ENCODE data around the gene SCUBE1.

SCUBE1 gene

DNA sequence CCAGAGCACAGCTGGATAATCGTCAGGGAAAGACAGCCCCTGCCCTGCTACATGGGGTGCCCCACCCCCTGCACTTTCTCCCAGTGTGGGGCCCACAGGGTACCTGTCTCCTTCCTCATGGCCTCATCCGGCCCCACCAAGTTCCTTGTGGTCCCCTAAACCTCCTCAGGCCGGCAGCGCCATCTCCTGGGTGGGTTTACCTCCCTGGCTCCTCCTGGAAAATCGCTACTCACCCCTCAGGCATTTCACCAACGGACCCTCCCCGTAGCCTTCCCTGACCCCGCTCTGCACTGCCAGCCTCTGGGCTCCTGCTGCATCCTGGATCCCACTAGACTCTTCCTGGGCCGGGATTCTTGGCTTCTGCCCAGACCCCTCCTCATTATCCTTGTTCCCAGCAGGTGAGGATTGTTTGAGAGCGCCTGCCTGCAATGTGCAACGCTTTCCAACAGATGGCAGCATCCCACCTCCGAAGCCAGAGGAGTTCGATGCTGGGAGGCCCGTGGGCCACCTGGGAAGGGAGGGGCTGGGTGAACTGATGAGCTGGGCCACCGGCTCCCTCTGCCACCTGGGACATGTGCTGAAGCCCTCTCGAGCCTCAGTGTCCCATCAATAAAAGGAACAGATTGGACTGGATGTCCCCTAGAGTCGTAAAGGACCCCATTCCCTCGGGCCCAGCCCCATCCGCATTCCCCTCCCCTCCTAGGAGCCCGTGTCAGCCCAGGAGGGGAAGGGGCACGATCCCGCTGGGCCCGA, 112.0 kb downstream of the SCUBE1 start:
- peak overlapping the region; percentile 44 for H3K9ac ChIP-seq (ENCODE audit: insufficient read length, low read depth)
- TF ChIP-seq SUZ12 (IDR thresholded peaks at IDR 0.05; ENCODE audit: extremely low read depth, insufficient read depth, insufficient read length) (no peak), ZNF274 (IDR thresholded peaks at IDR 0.05; ENCODE audit: low read depth, low read length) (no peak), YY1 (IDR thresholded peaks at IDR 0.05; ENCODE audit: insufficient read depth, insufficient read length) (no peak)
- no peak overlapping the region for H3K4me3 ChIP-seq (ENCODE audit: insufficient read length, low read depth)
- peak; percentile 55 for DNase-seq (ENCODE audit: low read depth, low spot score)
- no peaks in the 10 kb centered on the region for H3K27me3 ChIP-seq (ENCODE audit: insufficient read depth, insufficient read length)
- H3K9me3 ChIP-seq (ENCODE audit: insufficient read depth, low read length): no peaks in the 10 kb centered on the region
- peaks cover 18% of the 10 kb centered on the region for H3K4me1 ChIP-seq (ENCODE audit: insufficient read depth, insufficient read length)
- H3K36me3 ChIP-seq (ENCODE audit: insufficient read depth, insufficient read length, low read length): no peaks in the 10 kb centered on the region

DNA sequence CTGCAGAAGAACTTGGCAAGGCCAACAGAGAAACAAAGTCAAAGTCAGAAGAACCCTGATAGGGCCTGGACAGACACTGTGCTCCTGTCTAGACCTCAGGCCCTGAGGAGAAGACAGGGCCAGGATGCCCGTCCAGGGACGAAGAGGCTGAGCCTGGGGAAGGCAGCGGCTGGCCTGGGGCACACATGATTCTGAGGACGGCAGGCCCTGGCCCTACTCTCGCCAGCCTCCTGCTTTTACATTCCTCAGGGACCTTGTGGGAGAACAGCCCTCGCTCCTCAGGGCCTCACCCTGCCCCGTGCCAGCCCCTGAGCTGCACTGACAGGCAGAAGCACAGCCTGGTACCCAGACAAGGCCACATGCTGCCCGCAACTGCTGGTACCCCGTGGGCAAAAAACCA, 112.6 kb downstream of the SCUBE1 start:
- Histone ChIP-seq H3K9me3 (ENCODE audit: insufficient read depth, low read length) (no peaks in the 10 kb centered on the region), H3K4me1 (ENCODE audit: insufficient read depth, insufficient read length) (peaks cover 19% of the 10 kb centered on the region), H3K4me3 (ENCODE audit: insufficient read length, low read depth) (no peak overlapping the region), H3K36me3 (ENCODE audit: insufficient read depth, insufficient read length, low read length) (no peaks in the 10 kb centered on the region), H3K9ac (ENCODE audit: insufficient read length, low read depth) (no peak overlapping the region), H3K27me3 (ENCODE audit: insufficient read depth, insufficient read length) (no peaks in the 10 kb centered on the region)
- DNase-seq (ENCODE audit: low read depth, low spot score): no peak
- TF ChIP-seq SUZ12 (IDR thresholded peaks at IDR 0.05; ENCODE audit: extremely low read depth, insufficient read depth, insufficient read length) (no peak), YY1 (IDR thresholded peaks at IDR 0.05; ENCODE audit: insufficient read depth, insufficient read length) (no peak), ZNF274 (IDR thresholded peaks at IDR 0.05; ENCODE audit: low read depth, low read length) (no peak)

DNA sequence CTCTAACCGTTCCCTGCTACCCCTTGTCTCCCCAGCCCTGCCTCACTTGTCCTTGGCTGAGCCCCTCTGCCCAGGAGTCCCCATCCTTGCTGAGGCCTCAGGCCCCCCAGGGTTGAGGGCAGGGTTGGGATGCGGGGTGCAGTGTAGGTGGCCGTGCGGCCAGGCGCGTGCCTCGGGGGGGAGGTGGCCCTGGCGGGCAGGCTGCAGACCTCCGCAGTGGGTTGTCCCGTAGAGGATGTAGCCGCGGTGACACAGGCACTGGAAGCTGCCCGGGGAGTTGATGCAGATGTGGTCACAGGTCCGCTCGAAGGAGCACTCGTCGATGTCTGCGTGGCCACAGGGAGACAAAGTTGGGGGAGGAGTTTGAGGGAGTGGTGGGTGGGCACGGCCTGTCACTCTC, 114.3 kb downstream of the SCUBE1 start:
- Histone ChIP-seq H3K4me3 (ENCODE audit: insufficient read length, low read depth) (no peak overlapping the region), H3K9ac (ENCODE audit: insufficient read length, low read depth) (no peak overlapping the region), H3K4me1 (ENCODE audit: insufficient read depth, insufficient read length) (peaks cover 17% of the 10 kb centered on the region), H3K9me3 (ENCODE audit: insufficient read depth, low read length) (no peaks in the 10 kb centered on the region), H3K36me3 (ENCODE audit: insufficient read depth, insufficient read length, low read length) (no peaks in the 10 kb centered on the region), H3K27me3 (ENCODE audit: insufficient read depth, insufficient read length) (no peaks in the 10 kb centered on the region)
- DNase-seq (ENCODE audit: low read depth, low spot score): no peak
- no peak for TF ChIP-seq ZNF274 (IDR thresholded peaks at IDR 0.05; ENCODE audit: low read depth, low read length)
- TF ChIP-seq SUZ12 (IDR thresholded peaks at IDR 0.05; ENCODE audit: extremely low read depth, insufficient read depth, insufficient read length): no peak
- no peak for TF ChIP-seq YY1 (IDR thresholded peaks at IDR 0.05; ENCODE audit: insufficient read depth, insufficient read length)

GRCh38 chr22:43228330-43228729, 114.8 kb downstream of the SCUBE1 start:
- DNase-seq (ENCODE audit: low read depth, low spot score): peak; percentile 48
- Histone ChIP-seq H3K27me3 (ENCODE audit: insufficient read depth, insufficient read length) (no peaks in the 10 kb centered on the region), H3K4me3 (ENCODE audit: insufficient read length, low read depth) (no peak overlapping the region), H3K36me3 (ENCODE audit: insufficient read depth, insufficient read length, low read length) (no peaks in the 10 kb centered on the region), H3K9me3 (ENCODE audit: insufficient read depth, low read length) (no peaks in the 10 kb centered on the region), H3K9ac (ENCODE audit: insufficient read length, low read depth) (no peak overlapping the region), H3K4me1 (ENCODE audit: insufficient read depth, insufficient read length) (peaks cover 17% of the 10 kb centered on the region)
- no peak for TF ChIP-seq ZNF274 (IDR thresholded peaks at IDR 0.05; ENCODE audit: low read depth, low read length)
- no peak for TF ChIP-seq YY1 (IDR thresholded peaks at IDR 0.05; ENCODE audit: insufficient read depth, insufficient read length)

DNA sequence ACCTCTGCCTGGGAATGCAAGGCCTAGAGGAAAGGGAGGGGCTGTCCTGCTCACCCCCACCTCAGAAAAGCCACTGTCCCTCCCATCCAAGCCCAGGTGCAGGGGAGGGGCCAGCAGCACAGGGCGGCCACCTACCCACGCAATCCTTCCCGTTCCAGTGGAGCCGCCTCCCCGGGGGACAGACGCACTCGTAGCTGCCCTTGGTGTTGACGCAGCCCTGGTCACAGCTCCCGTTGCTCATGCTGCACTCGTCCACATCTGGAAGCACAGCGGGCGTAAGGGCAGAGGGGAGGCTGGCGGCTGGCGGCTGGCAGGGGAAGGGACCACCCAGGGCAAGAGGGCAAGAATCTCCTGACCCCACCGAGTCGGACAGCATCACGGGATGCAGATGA, 115.9 kb downstream of the SCUBE1 start:
- H3K9ac ChIP-seq (ENCODE audit: insufficient read length, low read depth): no peak overlapping the region
- no peaks in the 10 kb centered on the region for H3K36me3 ChIP-seq (ENCODE audit: insufficient read depth, insufficient read length, low read length)
- no peak for TF ChIP-seq ZNF274 (IDR thresholded peaks at IDR 0.05; ENCODE audit: low read depth, low read length)
- no peak for TF ChIP-seq YY1 (IDR thresholded peaks at IDR 0.05; ENCODE audit: insufficient read depth, insufficient read length)
- no peak for TF ChIP-seq SUZ12 (IDR thresholded peaks at IDR 0.05; ENCODE audit: extremely low read depth, insufficient read depth, insufficient read length)
- no peak overlapping the region for H3K4me3 ChIP-seq (ENCODE audit: insufficient read length, low read depth)
- no peak for DNase-seq (ENCODE audit: low read depth, low spot score)
- H3K9me3 ChIP-seq (ENCODE audit: insufficient read depth, low read length): no peaks in the 10 kb centered on the region
- no peaks in the 10 kb centered on the region for H3K27me3 ChIP-seq (ENCODE audit: insufficient read depth, insufficient read length)
- H3K4me1 ChIP-seq (ENCODE audit: insufficient read depth, insufficient read length): peaks cover 24% of the 10 kb centered on the region

- no peak overlapping the region for H3K4me3 ChIP-seq (ENCODE audit: insufficient read length, low read depth)
- TF ChIP-seq YY1 (IDR thresholded peaks at IDR 0.05; ENCODE audit: insufficient read depth, insufficient read length) (no peak), ZNF274 (IDR thresholded peaks at IDR 0.05; ENCODE audit: low read depth, low read length) (no peak), SUZ12 (IDR thresholded peaks at IDR 0.05; ENCODE audit: extremely low read depth, insufficient read depth, insufficient read length) (no peak)
- H3K4me1 ChIP-seq (ENCODE audit: insufficient read depth, insufficient read length): peaks cover 25% of the 10 kb centered on the region
- H3K9ac ChIP-seq (ENCODE audit: insufficient read length, low read depth): peak overlapping the region; percentile 54
- no peaks in the 10 kb centered on the region for H3K27me3 ChIP-seq (ENCODE audit: insufficient read depth, insufficient read length)
- H3K9me3 ChIP-seq (ENCODE audit: insufficient read depth, low read length): no peaks in the 10 kb centered on the region
- DNase-seq (ENCODE audit: low read depth, low spot score): peak; percentile 58
- H3K36me3 ChIP-seq (ENCODE audit: insufficient read depth, insufficient read length, low read length): no peaks in the 10 kb centered on the region
Observed at GRCh38 chr22:43226377-43227238, 116.6 kb downstream of the SCUBE1 start.

GRCh38 chr22:43225609-43226008, 117.6 kb downstream of the SCUBE1 start:
- H3K36me3 ChIP-seq (ENCODE audit: insufficient read depth, insufficient read length, low read length): no peaks in the 10 kb centered on the region
- H3K4me3 ChIP-seq (ENCODE audit: insufficient read length, low read depth): no peak overlapping the region
- no peaks in the 10 kb centered on the region for H3K27me3 ChIP-seq (ENCODE audit: insufficient read depth, insufficient read length)
- H3K9ac ChIP-seq (ENCODE audit: insufficient read length, low read depth): no peak overlapping the region
- DNase-seq (ENCODE audit: low read depth, low spot score): no peak
- TF ChIP-seq ZNF274 (IDR thresholded peaks at IDR 0.05; ENCODE audit: low read depth, low read length) (no peak), YY1 (IDR thresholded peaks at IDR 0.05; ENCODE audit: insufficient read depth, insufficient read length) (no peak), SUZ12 (IDR thresholded peaks at IDR 0.05; ENCODE audit: extremely low read depth, insufficient read depth, insufficient read length) (no peak)
- H3K4me1 ChIP-seq (ENCODE audit: insufficient read depth, insufficient read length): peaks cover 24% of the 10 kb centered on the region
- no peaks in the 10 kb centered on the region for H3K9me3 ChIP-seq (ENCODE audit: insufficient read depth, low read length)
